ENCODE measurements around the gene NUMB.

NUMB gene

DNA sequence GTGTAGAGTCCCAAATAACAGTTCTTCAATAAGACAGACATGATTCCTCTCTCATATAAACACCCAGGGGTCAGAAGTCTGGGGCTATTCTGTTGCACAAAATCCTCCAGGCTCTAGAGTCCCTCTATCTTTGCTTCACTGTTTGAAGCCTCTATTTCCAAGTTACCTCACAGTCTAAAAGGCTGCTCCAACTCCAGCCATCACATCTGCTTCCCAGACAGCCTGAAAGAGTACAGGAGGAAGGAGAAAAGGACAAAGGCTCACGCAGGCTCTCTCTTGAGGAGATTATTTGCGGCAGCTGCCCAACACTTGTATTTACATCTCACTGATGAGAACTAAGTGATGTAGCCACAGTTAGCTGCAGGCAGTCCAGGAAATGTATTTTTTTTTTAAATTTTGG lies 214.6 kb downstream of the NUMB start:
- no peak overlapping the region for H3K4me3 ChIP-seq (ENCODE audit: low read length)
- TF ChIP-seq, protein P1, sequence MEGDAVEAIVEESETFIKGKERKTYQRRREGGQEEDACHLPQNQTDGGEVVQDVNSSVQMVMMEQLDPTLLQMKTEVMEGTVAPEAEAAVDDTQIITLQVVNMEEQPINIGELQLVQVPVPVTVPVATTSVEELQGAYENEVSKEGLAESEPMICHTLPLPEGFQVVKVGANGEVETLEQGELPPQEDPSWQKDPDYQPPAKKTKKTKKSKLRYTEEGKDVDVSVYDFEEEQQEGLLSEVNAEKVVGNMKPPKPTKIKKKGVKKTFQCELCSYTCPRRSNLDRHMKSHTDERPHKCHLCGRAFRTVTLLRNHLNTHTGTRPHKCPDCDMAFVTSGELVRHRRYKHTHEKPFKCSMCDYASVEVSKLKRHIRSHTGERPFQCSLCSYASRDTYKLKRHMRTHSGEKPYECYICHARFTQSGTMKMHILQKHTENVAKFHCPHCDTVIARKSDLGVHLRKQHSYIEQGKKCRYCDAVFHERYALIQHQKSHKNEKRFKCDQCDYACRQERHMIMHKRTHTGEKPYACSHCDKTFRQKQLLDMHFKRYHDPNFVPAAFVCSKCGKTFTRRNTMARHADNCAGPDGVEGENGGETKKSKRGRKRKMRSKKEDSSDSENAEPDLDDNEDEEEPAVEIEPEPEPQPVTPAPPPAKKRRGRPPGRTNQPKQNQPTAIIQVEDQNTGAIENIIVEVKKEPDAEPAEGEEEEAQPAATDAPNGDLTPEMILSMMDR (conservative IDR thresholded peaks at IDR 0.05; ENCODE audit: low read length), result no peak
- no peak for DNase-seq (ENCODE audit: low read depth)

DNA sequence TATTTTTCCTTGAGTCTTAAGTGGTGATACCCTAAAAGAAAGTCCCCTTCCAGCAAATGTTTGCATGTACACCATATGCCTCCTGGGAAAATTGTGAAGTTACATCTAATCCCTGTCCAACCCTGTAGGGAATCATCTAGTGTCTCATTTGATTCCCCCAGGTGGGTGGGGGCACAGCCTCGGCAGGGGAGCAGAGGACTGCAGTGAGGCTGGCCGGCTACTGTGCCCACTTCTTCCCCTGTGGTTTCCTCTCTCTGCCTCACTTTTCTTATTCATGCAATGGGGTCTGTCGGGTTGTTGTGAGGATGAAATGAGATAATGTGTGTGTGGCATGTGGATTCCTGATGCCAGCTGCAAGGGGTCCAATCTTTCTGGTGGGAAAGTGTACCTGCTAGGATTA lies 215.0 kb downstream of the NUMB start:
- H3K4me3 ChIP-seq (ENCODE audit: low read length), result no peak overlapping the region
- DNase-seq (ENCODE audit: low read depth), result no peak
- TF ChIP-seq, protein P1 (conservative IDR thresholded peaks at IDR 0.05; ENCODE audit: low read length), result no peak

DNA sequence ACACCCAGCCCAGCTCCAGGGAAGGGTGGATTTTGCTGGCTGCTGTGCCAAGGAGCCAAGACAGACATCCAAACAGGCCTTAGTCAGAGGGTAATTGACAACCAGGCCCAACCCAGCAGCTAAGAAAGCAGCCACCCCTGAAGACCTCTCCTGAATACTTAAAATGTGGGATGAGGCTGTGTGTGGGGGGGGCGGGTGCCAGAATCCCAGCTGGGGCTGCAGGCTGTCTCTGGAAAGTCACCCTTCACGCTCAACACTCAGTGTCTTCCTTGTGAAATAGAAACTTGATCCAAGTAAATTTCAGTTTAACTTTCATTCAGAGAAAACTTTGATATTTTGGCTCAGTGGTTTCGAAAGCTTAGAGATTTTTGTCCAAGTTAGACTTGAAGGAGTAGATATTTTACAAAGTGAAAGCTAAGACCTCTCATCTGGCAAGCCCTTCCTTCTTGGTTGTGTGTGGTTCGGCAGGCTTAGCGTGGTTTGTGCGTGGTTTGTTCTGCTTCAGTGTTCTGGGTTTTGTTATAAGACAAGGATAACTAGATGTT lies 215.9 kb downstream of the NUMB start:
- peak overlapping the region; percentile 16 for H3K4me3 ChIP-seq (ENCODE audit: low read length)
- TF ChIP-seq, protein P1 (conservative IDR thresholded peaks at IDR 0.05; ENCODE audit: low read length), result no peak
- DNase-seq (ENCODE audit: low read depth), result no peak

DNA sequence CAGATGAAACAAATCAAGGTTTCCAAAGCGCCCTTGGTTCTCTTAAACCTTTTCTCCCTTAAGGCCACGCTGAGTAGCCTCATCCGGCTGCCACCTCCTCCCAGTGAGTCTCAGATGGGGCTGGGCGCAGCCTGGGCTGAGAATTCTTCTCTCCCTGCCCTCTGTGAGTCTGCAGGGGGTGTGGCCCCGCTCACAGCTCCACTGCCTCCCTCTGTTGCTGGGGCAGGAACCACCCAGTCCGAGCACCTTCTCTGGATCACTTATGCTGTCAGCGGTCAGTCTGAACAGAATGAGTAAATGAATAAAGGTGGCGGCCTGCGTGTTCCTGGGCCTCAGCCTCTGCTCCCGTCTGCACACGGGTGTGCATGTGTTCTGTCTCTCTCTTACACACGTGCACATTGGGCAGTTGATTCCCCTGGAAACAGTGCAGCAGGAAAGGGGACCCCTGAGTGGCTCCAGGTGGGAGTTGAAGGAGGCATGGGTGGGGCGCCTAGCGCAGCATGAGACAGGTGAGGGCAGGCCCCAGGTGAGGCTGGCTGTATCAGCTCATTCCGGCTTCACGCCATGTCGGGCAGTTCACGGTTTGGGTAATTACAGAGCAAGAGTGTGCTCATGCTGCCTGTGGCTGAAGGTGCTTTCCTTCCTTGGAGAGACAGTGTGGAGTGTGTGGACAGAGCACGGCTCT lies 216.7 kb downstream of the NUMB start:
- TF ChIP-seq, protein P1 (conservative IDR thresholded peaks at IDR 0.05; ENCODE audit: low read length), result no peak
- no peak for DNase-seq (ENCODE audit: low read depth)
- no peak overlapping the region for H3K4me3 ChIP-seq (ENCODE audit: low read length)

DNA sequence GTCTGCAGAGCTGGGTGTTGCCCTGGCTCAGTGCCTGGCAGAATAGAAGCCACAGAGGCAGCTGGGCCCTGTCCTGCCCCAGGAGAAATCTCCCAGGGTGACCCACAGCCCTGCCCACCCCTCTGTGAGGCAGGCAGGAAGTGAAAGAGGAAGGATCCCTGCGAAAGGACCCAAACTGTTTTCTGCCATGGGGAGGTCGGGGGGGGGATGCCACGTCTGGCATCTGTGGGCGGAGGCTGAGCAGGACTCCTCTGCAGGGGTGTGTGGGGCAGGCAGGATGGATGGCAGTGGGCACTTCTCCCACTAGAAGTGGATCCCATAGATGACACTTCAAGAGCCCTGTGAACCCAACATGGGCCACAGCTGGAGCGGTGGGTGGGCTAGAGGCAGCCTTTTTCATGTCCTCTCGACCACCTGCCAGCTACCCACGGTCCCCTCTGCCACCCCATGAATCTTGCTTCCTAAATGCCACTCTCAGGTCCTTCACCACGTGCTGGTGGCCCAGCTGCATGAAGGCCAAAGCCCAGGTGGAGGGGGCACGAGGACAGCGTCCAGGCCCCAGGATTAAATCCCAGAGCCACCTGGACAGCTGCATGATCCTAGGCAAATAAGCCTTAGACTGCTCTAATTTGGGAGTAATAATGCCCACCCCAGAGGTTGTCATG lies 217.4 kb downstream of the NUMB start:
- TF ChIP-seq, protein P1 (conservative IDR thresholded peaks at IDR 0.05; ENCODE audit: low read length), result no peak
- no peak overlapping the region for H3K4me3 ChIP-seq (ENCODE audit: low read length)
- no peak for DNase-seq (ENCODE audit: low read depth)

DNA sequence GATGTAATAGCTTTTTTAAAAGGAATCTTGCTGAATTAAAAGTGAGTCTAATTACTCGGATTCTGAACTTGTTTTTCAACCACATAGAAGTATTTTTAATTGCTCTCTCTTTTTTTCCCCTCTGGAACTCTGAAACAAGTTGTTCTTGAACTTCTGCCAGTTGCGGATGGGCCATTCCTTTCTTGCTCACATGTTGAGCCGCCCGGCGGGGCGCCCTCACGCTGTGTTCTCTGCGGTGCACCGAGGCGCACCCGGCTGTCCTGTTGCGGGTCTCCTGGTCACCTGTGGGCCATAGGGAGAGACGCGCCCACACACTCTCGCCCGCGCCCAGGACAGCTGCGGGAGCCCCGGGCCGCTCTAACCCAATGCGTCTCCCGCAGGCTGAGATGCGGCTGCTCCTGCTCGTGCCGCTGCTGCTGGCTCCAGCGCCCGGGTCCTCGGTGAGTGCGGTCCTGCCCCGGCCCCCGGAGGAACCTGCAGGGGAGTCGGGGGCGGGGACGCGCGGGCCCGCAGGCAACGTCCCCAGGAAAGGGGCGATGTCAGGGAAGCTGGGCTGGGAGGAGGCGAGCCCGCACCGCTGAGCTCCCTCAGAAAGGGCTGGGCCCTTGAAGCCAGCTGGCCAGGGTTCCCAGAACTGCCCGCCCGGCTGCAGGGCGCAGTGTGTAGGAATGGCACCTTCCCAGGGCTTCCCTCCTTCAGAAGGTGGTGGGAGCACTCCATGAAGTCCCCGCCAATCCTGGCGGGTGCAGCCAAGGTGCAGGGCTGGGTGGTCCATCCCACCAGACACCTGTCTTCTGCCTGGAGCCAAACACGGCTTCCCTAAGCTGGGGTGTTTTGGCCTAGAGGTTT lies 218.7 kb downstream of the NUMB start:
- TF ChIP-seq, protein P1 (conservative IDR thresholded peaks at IDR 0.05; ENCODE audit: low read length), result no peak
- peak; percentile 47 for DNase-seq (ENCODE audit: low read depth)
- peak overlapping the region; percentile 26 for H3K4me3 ChIP-seq (ENCODE audit: low read length)

Data from AG10803 (cell line).